HUDEP-2 (cell line): Measurements from ENCODE around the gene MPV17L2.
"Not testable (repeated sequence)": the region's sequence is repeated elsewhere in the genome, so short reads cannot be mapped to it uniquely, and the experiment has no call there.

Experiments used
- DNase-seq, 76 experiments: peaks; one replicate each; lab custom pipeline; 2025; ENCODE audit not compliant: unreplicated experiment in 76 of 76; lab: John Stamatoyannopoulos, UW

The MPV17L2 gene

DNA sequence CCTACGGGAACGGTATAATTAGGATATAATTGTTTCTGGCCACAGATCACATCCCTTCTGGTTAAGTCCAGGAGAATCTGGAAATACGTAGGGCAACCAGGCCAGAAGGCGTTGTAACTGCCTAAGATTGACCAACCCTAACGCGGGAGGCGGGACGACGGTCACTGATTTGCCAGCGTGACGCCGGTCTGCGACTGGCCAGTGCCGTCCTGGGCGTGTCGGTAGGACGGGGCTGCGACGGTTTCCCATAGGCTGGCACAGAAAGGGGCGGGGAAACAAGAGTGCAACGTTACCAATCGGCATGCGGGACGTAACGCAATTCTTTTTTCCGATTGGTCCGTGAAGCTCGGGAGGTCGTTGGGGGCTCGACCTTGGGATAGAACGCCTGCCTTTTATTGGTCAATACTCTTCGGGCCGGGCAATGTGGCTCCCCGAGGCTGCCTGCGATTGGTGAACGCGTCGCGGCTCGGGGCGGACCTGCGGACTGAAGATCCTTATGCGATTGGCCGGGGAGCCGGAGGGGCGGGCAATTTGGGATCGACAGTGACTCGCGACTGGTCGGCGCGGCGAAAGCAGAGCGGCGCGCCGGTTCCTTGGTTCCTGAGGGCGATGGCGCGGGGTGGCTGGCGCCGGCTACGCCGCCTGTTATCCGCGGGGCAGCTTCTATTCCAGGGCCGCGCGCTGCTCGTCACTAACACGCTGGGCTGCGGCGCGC lies at the start of gene MPV17L2:
MPV17L2 (plus strand) TSS at position 546 of the 715 bp plus-strand sequence; CDS start at position 610, 64 bp downstream.
- DNase-seq = peak; percentile 98 to 100 (median 100)

GRCh38 chr19:18143902-18144301 lies 49.1 kb upstream of the MPV17L2 start:
- no peak for DNase-seq

- DNase-seq = no peak
These were observed 48.7 kb upstream of the MPV17L2 start for GRCh38 chr19:18144361-18144760.

GRCh38 chr19:18144906-18145305 lies 48.1 kb upstream of the MPV17L2 start:
- DNase-seq = no peak

GRCh38 chr19:18145391-18145999 lies 47.5 kb upstream of the MPV17L2 start:
- no peak for DNase-seq

- no peak for DNase-seq
These were observed 45.6 kb upstream of the MPV17L2 start for GRCh38 chr19:18147396-18147795.

DNA sequence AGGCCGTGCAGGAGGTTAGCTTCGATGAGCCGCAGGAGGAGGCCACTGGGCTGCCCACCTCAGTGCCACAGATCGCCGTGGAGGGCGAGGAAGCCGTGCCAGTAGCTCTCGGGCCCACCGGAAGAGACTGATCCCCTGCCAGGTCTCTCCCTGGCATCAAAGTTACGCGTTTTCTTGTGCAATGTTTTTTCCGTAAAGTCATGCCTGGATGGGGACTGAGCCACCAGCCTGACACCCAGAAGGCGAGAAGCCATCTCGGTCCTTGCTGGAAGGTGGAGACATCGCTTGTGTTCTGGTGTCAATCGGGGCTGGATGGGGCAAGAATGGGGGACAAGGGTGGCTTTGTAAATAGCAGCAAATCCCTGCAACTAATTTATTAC lies 43.4 kb upstream of the MPV17L2 start:
- DNase-seq = no peak

DNA sequence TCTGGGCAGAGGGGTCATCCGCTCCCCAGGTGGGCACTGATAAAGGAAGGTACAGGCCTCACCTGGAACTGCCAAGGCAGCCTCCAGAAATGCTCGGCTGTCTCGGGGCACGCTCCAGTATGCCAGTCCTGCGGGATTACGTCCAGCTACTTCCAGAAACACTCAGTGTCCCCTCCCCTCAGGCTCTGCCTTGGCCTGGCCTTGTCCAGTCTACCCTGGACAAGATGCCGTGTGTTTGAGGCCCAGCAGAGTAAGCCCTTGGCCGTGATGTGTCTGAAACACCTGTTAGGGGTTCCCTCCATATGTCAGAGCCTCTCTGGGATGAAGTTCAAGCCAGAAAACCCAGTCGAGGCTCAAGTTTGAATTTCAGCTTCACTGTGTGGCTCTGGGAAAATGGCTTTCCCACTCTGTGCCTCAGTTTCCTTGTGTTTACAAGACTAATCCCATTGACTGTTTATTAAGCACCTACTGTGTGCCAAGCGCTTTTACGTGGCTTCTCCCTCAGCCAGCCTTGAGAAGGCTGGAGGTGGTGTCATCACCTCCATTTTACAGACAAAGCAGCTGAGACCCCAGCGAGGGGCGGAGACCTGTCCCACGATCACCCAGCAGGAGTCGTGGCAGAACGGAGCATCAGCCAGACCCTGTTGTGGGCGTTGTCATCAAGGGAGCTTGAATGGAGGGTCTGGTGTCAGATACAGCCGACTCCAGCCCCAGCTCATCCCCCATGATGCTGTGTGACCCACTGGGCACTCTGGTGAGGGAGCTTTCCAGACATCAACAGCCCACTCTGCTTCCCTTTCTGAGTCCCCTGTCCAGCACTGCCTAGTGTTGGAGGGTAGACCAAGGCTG lies 42.0 kb upstream of the MPV17L2 start:
- DNase-seq = no peak

DNA sequence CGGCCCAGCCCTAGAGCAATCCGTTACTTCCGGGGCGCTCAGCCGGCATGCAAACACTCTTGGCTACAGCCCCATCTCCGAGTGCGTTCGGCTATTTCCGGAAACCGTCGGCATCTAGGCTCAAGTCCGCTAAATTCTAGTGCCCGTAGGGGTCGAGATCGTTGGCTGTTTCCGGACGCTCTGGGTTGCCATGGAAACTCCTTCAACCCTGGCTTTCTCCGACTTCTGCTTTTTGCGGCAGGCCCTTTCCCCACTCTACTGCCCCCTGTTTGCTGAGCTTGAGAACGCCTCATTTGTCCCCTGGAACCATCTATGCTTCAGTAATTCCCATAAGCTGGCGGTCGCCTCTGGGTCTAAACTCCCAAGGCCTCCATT lies 40.6 kb upstream of the MPV17L2 start:
- DNase-seq = peak; percentile 83 to 100 (median 99)

GRCh38 chr19:18152817-18153555 lies 40.0 kb upstream of the MPV17L2 start, which contains the start of gene PIK3R2:
PIK3R2 (plus strand) TSS chr19:18153163; CDS start chr19:18155880, 2,717 bp downstream.
- DNase-seq = peak in 75 of 76 experiments; percentile 62 to 100 (median 99)

GRCh38 chr19:18153556-18154134 lies 39.4 kb upstream of the MPV17L2 start:
- DNase-seq = peak in 6 of 76 experiments; percentile 19 to 86 (median 40)

DNA sequence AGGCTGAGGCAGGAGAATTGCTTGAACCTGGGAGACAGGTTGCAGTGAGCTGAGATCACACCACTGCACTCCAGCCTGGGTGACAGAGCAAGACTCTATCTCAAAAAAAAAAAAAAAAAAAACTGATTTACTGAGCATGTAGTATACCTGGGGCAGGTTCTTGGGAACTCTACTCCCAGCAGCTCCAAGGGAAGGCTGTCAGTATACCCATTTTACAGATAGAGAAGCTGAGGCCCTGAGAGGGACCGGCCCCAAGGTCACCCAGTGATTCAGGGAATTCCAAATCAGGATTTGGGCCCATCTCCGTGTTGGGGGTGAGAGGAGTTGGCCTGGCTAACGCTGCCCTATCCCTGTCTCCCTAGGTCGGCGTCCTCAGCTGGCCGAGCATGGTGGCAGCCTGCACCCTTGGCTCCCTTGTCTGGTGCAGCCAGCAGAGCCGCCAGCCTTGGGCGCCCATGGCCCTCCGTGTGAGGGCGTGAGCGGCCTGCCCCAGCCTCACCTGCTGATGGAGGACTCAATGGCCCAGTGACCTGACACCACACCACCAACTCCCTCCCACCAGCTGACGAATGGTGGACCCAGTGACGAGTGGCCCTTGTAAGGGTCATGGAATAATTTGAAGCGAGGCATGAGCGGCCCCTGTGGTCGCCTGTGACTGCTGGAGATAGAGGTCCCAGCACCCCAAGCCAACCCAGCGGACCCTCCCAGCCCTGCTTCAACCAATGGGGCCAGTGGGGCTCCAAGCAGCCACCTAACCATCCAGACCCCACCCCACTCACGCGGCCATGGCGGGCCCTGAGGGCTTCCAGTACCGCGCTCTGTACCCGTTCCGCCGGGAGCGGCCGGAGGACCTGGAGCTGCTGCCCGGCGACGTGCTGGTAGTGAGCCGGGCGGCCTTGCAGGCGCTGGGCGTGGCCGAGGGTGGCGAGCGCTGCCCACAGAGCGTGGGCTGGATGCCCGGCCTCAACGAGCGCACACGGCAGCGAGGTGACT lies 37.6 kb upstream of the MPV17L2 start:
- DNase-seq = peak in 47 of 76 experiments; percentile 15 to 81 (median 50)

- peak in 21 of 76 experiments; percentile 7 to 67 (median 37) for DNase-seq
These were observed 36.8 kb upstream of the MPV17L2 start for GRCh38 chr19:18156268-18156667.

- peak; percentile 88 to 100 (median 99) for DNase-seq
These were observed 36.1 kb upstream of the MPV17L2 start for GRCh38 chr19:18156841-18157464.

- peak in 51 of 76 experiments; percentile 18 to 66 (median 42) for DNase-seq
These were observed 35.5 kb upstream of the MPV17L2 start for GRCh38 chr19:18157465-18158063.

DNA sequence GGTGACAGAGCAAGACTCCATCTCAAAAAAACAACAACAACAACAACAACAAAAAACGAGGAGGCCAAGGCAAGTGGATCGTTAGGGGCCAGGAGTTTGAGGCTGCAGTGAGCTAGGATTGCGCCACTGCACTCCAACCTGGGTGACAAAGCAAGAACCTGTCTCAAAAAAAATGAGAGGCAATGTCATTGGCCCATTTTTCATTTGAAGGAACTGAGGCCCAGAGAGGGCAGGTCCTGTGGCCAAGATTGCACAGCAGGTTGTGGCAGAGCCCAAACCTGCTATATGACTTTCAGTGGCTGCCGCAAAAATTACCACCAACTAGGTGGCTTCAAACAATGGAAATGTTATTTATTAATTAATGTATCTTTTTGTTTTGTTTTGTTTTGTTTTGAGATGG lies 34.6 kb upstream of the MPV17L2 start:
- DNase-seq = peak in 1 of 76 experiments; percentile 12

GRCh38 chr19:18159059-18159616 lies 33.9 kb upstream of the MPV17L2 start:
- not testable (repeated sequence) for DNase-seq

- no peak for DNase-seq
These were observed 33.2 kb upstream of the MPV17L2 start for GRCh38 chr19:18159810-18160209.
